Lower lobe of right lung (tissue), 2 donors: Measurements from ENCODE around the gene PTPRD. TPM values are rescaled to one million over a fixed set of nuclear protein-coding genes. Genes with fewer than 3 reads are reported as not detected.

ENCODE experiments used
- ATAC-seq, 2 donors: fragments of 200-7000 bp; cut with Tn5 transposase; one replicate each; pipeline ENCODE4 v1.9.1; 2020 to 2022; ENCODE audit warnings: mild to moderate bottlenecking in 2 of 2, moderate library complexity in 2 of 2
- DNase-seq: peaks from one replicate; pipeline ENCODE4 v3.0.0-alpha.2; 2020
- H3K27ac ChIP-seq: fragments of 200-600 bp; one replicate; pipeline ENCODE4 v1.8.0; 2022
- H3K27me3 ChIP-seq: fragments of 200-600 bp; one replicate; pipeline ENCODE4 v1.8.0; 2022; ENCODE audit warnings: low read depth
- H3K36me3 ChIP-seq: fragments of 200-600 bp; one replicate; pipeline ENCODE4 v1.8.0; 2022; ENCODE audit warnings: mild to moderate bottlenecking
- H3K4me1 ChIP-seq: fragments of 200-600 bp; one replicate; pipeline ENCODE4 v1.8.0; 2022
- H3K4me3 ChIP-seq: fragments of 200-600 bp; one replicate; pipeline ENCODE4 v1.8.0; 2022; ENCODE audit warnings: mild to moderate bottlenecking
- H3K9me3 ChIP-seq: fragments of 200-600 bp; one replicate; pipeline ENCODE4 v1.8.0; 2022
- CTCF ChIP-seq: fragments of 200-600 bp; IDR thresholded peaks from one replicate; pipeline ENCODE4 v1.8.0; 2022; ENCODE audit warnings: antibody characterized with exemption, mild to moderate bottlenecking
- intact Hi-C: fragments of 100-400 bp; cut with DNase I; formaldehyde crosslinking; loops from one replicate; pipeline ENCODE4 v1.11.0; 2022
- total RNA-seq: library from RNA; stranded (reverse); fragmentation: NEBNext Ultra II Directional; extraction: Animal tissue kit (Norgen Biotek cat#: 25700); gene quantifications from one replicate; pipeline ENCODE4 v1.2.1, GENCODE V29; 2021
- donor health status: DM: no; HTN: yes; CAD: no; lungs with severe emphysema.

The PTPRD gene
- total RNA-seq, 1 donor from 2014 or later: 17.2 TPM

GRCh38 chr9:8857926-8858595 lies 1754.7 kb downstream of the PTPRD start:
- Histone ChIP-seq H3K36me3 (no peaks in the 10 kb centered on the region), H3K27me3 (peaks cover 32% of the 10 kb centered on the region), H3K4me3 (peak overlapping the region; percentile 60), H3K4me1 (peaks cover 6% of the 10 kb centered on the region), H3K9me3 (no peaks in the 10 kb centered on the region), H3K27ac (no peak overlapping the region)
- ATAC-seq (peak; percentile 74 to 79), DNase-seq (peak; percentile 61)
- intact Hi-C loops: no loop called here
- TF ChIP-seq CTCF: no peak

- ATAC-seq (peak; percentile 49 to 54), DNase-seq (peak; percentile 44)
- no peak for TF ChIP-seq CTCF
- H3K27ac ChIP-seq: peak overlapping the region; percentile 19
- H3K9me3 ChIP-seq: no peaks in the 10 kb centered on the region
- peaks cover 32% of the 10 kb centered on the region for H3K27me3 ChIP-seq
- H3K4me3 ChIP-seq: peak overlapping the region; percentile 60
- peaks cover 6% of the 10 kb centered on the region for H3K4me1 ChIP-seq
- intact Hi-C loops: no loop called here
- no peaks in the 10 kb centered on the region for H3K36me3 ChIP-seq
These were observed 1755.5 kb downstream of the PTPRD start for GRCh38 chr9:8857068-8857925.

GRCh38 chr9:8856396-8857067 lies 1756.3 kb downstream of the PTPRD start:
- Histone ChIP-seq H3K27ac (no peak overlapping the region), H3K4me3 (peak overlapping the region; percentile 60), H3K27me3 (peaks cover 32% of the 10 kb centered on the region), H3K4me1 (peaks cover 6% of the 10 kb centered on the region), H3K9me3 (no peaks in the 10 kb centered on the region), H3K36me3 (no peaks in the 10 kb centered on the region)
- no peak for TF ChIP-seq CTCF
- intact Hi-C loops: no loop called here
- no peak for DNase-seq
- ATAC-seq: no peak

- Histone ChIP-seq H3K27me3 (peaks cover 32% of the 10 kb centered on the region), H3K27ac (no peak overlapping the region), H3K36me3 (no peaks in the 10 kb centered on the region), H3K9me3 (no peaks in the 10 kb centered on the region), H3K4me3 (no peak overlapping the region), H3K4me1 (peaks cover 6% of the 10 kb centered on the region)
- no peak for TF ChIP-seq CTCF
- DNase-seq (no peak), ATAC-seq (no peak)
- intact Hi-C loops: no loop called here
These were observed 1757.8 kb downstream of the PTPRD start for GRCh38 chr9:8855046-8855445.

- H3K4me1 ChIP-seq: peaks cover 6% of the 10 kb centered on the region
- no peak overlapping the region for H3K4me3 ChIP-seq
- no peak for TF ChIP-seq CTCF
- peaks cover 22% of the 10 kb centered on the region for H3K27me3 ChIP-seq
- no peaks in the 10 kb centered on the region for H3K9me3 ChIP-seq
- DNase-seq (no peak), ATAC-seq (no peak)
- intact Hi-C loops: no loop called here
- no peaks in the 10 kb centered on the region for H3K36me3 ChIP-seq
- no peak overlapping the region for H3K27ac ChIP-seq
These were observed 1760.4 kb downstream of the PTPRD start for GRCh38 chr9:8852301-8852864.
